Right cardiac atrium (tissue), 5 donors: Measurements from ENCODE around the gene KRT23. TPM values are rescaled to one million over a fixed set of nuclear protein-coding genes. Genes with fewer than 3 reads are reported as not detected.

Source experiments
- polyA plus RNA-seq: library from polyadenylated mRNA; stranded (reverse); fragments of 200-250 nt; gene quantifications from one replicate; pipeline ENCODE4 v1.2.3, GENCODE V29; 2013
- total RNA-seq, 4 donors: library from RNA; stranded (reverse); fragmentation: NEBNext Ultra II Directional; extraction: Animal tissue kit (Norgen Biotek cat#: 25700); gene quantifications; one replicate each; pipeline ENCODE4 v1.2.1, GENCODE V29; 2021
- donor health status: healthy with polysubstance abuse.
- donor health status: DM: no; HTN: yes; CAD: no.
- donor health status: DM: no; HTN: no; CAD: no.
- donor health status: DM: no; HTN: yes; CAD: no; lungs with severe emphysema.
- donor health status: DM: yes; HTN: yes; CAD: no.

KRT23 gene
- total and polyA plus RNA-seq, 5 donors = not detected

Other genes with a start within 250 kb of the KRT23 start
Only the 30 nearest of the 33 such genes appear.
- not detected for gene KRT25, start 182.3 kb downstream of the KRT23 start, total RNA-seq
- not detected for gene KRT25, start 182.3 kb downstream of the KRT23 start, polyA plus RNA-seq
- not detected for gene KRT26, start 165.4 kb downstream of the KRT23 start, total RNA-seq
- not detected for gene KRT26, start 165.4 kb downstream of the KRT23 start, polyA plus RNA-seq
- under 1 TPM in 1 of 4 donors, not detected in 3; 0.21 TPM for gene KRT27, start 155.1 kb downstream of the KRT23 start, total RNA-seq
- 0.43 TPM for gene KRT27, start 155.1 kb downstream of the KRT23 start, polyA plus RNA-seq
- gene KRT28, start 137.7 kb downstream of the KRT23 start, total RNA-seq = not detected
- not detected for gene KRT28, start 137.7 kb downstream of the KRT23 start, polyA plus RNA-seq
- gene KRT10, start 115.0 kb downstream of the KRT23 start, total RNA-seq = 10 to 100 TPM; 65.8 to 79.5 (median 74.0) TPM
- 71.8 TPM for gene KRT10, start 115.0 kb downstream of the KRT23 start, polyA plus RNA-seq
- not detected for gene KRT12, start 70.4 kb downstream of the KRT23 start, total RNA-seq
- not detected for gene KRT12, start 70.4 kb downstream of the KRT23 start, polyA plus RNA-seq
- gene KRT20, start 52.4 kb downstream of the KRT23 start, total RNA-seq = not detected
- gene KRT20, start 52.4 kb downstream of the KRT23 start, polyA plus RNA-seq = 0.14 TPM
- gene KRT39, start 29.3 kb upstream of the KRT23 start, total RNA-seq = not detected
- not detected for gene KRT39, start 29.3 kb upstream of the KRT23 start, polyA plus RNA-seq
- not detected for gene KRT40, start 46.7 kb upstream of the KRT23 start, total RNA-seq
- gene KRT40, start 46.7 kb upstream of the KRT23 start, polyA plus RNA-seq = not detected
- not detected for gene KRTAP3-3, start 56.5 kb upstream of the KRT23 start, total RNA-seq
- gene KRTAP3-3, start 56.5 kb upstream of the KRT23 start, polyA plus RNA-seq = not detected
- gene KRTAP3-2, start 62.3 kb upstream of the KRT23 start, total RNA-seq = not detected
- gene KRTAP3-2, start 62.3 kb upstream of the KRT23 start, polyA plus RNA-seq = not detected
- not detected for gene KRTAP3-1, start 71.5 kb upstream of the KRT23 start, total RNA-seq
- not detected for gene KRTAP3-1, start 71.5 kb upstream of the KRT23 start, polyA plus RNA-seq
- gene KRTAP1-5, start 89.6 kb upstream of the KRT23 start, total RNA-seq = not detected
- not detected for gene KRTAP1-5, start 89.6 kb upstream of the KRT23 start, polyA plus RNA-seq
- not detected for gene KRTAP1-4, start 92.5 kb upstream of the KRT23 start, total RNA-seq
- gene KRTAP1-4, start 92.5 kb upstream of the KRT23 start, polyA plus RNA-seq = not detected
- not detected for gene KRTAP1-3, start 97.2 kb upstream of the KRT23 start, total RNA-seq
- gene KRTAP1-3, start 97.2 kb upstream of the KRT23 start, polyA plus RNA-seq = not detected
- not detected for gene KRTAP1-1, start 103.8 kb upstream of the KRT23 start, total RNA-seq
- not detected for gene KRTAP1-1, start 103.8 kb upstream of the KRT23 start, polyA plus RNA-seq
- not detected for gene KRTAP2-1, start 109.7 kb upstream of the KRT23 start, total RNA-seq
- not detected for gene KRTAP2-1, start 109.7 kb upstream of the KRT23 start, polyA plus RNA-seq
- gene KRTAP2-2, start 117.6 kb upstream of the KRT23 start, total RNA-seq = not detected
- not detected for gene KRTAP2-2, start 117.6 kb upstream of the KRT23 start, polyA plus RNA-seq
- gene KRTAP2-3, start 122.5 kb upstream of the KRT23 start, total RNA-seq = not detected
- not detected for gene KRTAP2-3, start 122.5 kb upstream of the KRT23 start, polyA plus RNA-seq
- gene KRTAP2-4, start 128.2 kb upstream of the KRT23 start, total RNA-seq = not detected
- not detected for gene KRTAP2-4, start 128.2 kb upstream of the KRT23 start, polyA plus RNA-seq
- gene KRTAP4-7, start 146.5 kb upstream of the KRT23 start, total RNA-seq = not detected
- gene KRTAP4-7, start 146.5 kb upstream of the KRT23 start, polyA plus RNA-seq = not detected
- not detected for gene KRTAP4-8, start 160.5 kb upstream of the KRT23 start, total RNA-seq
- not detected for gene KRTAP4-8, start 160.5 kb upstream of the KRT23 start, polyA plus RNA-seq
- not detected for gene KRTAP4-16, start 164.6 kb upstream of the KRT23 start, total RNA-seq
- not detected for gene KRTAP4-16, start 164.6 kb upstream of the KRT23 start, polyA plus RNA-seq
- gene KRTAP4-9, start 167.7 kb upstream of the KRT23 start, total RNA-seq = not detected
- not detected for gene KRTAP4-9, start 167.7 kb upstream of the KRT23 start, polyA plus RNA-seq
- not detected for gene KRTAP4-11, start 180.7 kb upstream of the KRT23 start, total RNA-seq
- gene KRTAP4-11, start 180.7 kb upstream of the KRT23 start, polyA plus RNA-seq = not detected
- gene KRTAP4-12, start 186.5 kb upstream of the KRT23 start, total RNA-seq = not detected
- gene KRTAP4-12, start 186.5 kb upstream of the KRT23 start, polyA plus RNA-seq = not detected
- gene KRTAP4-6, start 202.9 kb upstream of the KRT23 start, total RNA-seq = not detected
- not detected for gene KRTAP4-6, start 202.9 kb upstream of the KRT23 start, polyA plus RNA-seq
- gene KRTAP4-5, start 212.2 kb upstream of the KRT23 start, total RNA-seq = not detected
- gene KRTAP4-5, start 212.2 kb upstream of the KRT23 start, polyA plus RNA-seq = not detected
- gene KRTAP4-4, start 223.1 kb upstream of the KRT23 start, total RNA-seq = not detected
- gene KRTAP4-4, start 223.1 kb upstream of the KRT23 start, polyA plus RNA-seq = not detected
- gene KRTAP4-3, start 230.6 kb upstream of the KRT23 start, total RNA-seq = not detected
- gene KRTAP4-3, start 230.6 kb upstream of the KRT23 start, polyA plus RNA-seq = not detected